ENCODE measurements around the gene MSMP. TPM values are rescaled to one million over a fixed set of nuclear protein-coding genes. Genes with fewer than 3 reads are reported as not detected.

MSMP gene
- total RNA-seq, 1 donor from 2014 or later: not detected

DNA sequence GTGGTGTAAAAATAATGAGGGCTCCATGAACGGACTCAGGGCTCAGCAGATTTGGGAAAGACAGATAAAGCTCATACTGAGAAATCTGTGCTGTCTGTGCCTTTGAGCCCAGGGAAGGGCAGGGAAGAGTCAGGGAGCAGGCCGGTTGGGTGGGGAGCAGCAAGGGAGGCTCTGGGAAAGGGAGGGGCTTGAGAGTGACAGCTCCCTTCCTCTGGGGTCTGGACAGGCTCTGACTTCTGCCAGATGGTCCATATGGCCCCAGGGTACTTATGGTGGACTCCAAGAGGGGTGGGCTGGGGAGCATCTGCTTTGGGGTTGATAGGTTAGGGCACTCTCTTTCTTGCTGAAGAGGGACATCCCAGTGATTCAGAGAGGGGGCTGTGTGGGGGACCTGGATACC lies 39.4 kb upstream of the MSMP start:
- TF ChIP-seq, protein P1, sequence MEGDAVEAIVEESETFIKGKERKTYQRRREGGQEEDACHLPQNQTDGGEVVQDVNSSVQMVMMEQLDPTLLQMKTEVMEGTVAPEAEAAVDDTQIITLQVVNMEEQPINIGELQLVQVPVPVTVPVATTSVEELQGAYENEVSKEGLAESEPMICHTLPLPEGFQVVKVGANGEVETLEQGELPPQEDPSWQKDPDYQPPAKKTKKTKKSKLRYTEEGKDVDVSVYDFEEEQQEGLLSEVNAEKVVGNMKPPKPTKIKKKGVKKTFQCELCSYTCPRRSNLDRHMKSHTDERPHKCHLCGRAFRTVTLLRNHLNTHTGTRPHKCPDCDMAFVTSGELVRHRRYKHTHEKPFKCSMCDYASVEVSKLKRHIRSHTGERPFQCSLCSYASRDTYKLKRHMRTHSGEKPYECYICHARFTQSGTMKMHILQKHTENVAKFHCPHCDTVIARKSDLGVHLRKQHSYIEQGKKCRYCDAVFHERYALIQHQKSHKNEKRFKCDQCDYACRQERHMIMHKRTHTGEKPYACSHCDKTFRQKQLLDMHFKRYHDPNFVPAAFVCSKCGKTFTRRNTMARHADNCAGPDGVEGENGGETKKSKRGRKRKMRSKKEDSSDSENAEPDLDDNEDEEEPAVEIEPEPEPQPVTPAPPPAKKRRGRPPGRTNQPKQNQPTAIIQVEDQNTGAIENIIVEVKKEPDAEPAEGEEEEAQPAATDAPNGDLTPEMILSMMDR (conservative IDR thresholded peaks at IDR 0.05; ENCODE audit: low read depth, low read length): no peak
- no peak for DNase-seq (ENCODE audit: low read depth)
- H3K4me3 ChIP-seq (ENCODE audit: low read depth, low read length): no peak overlapping the region

DNA sequence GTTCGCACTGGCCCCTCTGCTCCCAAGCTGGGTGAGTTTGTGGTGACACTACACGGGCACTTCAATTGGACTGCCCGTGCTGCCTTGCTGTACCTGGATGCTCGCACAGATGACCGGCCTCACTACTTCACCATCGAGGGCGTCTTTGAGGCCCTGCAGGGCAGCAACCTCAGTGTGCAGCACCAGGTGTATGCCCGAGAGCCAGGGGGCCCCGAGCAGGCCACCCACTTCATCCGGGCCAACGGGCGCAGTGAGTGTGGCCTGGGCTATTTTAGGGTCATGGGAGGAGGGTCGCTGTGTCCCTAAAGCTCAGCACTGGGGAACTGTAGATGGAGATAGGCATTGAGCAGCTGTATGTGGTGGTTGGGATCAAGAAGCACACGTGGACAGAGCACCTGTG lies 38.8 kb upstream of the MSMP start:
- DNase-seq (ENCODE audit: low read depth): no peak
- H3K4me3 ChIP-seq (ENCODE audit: low read depth, low read length): no peak overlapping the region
- TF ChIP-seq, protein P1 (conservative IDR thresholded peaks at IDR 0.05; ENCODE audit: low read depth, low read length): no peak

DNA sequence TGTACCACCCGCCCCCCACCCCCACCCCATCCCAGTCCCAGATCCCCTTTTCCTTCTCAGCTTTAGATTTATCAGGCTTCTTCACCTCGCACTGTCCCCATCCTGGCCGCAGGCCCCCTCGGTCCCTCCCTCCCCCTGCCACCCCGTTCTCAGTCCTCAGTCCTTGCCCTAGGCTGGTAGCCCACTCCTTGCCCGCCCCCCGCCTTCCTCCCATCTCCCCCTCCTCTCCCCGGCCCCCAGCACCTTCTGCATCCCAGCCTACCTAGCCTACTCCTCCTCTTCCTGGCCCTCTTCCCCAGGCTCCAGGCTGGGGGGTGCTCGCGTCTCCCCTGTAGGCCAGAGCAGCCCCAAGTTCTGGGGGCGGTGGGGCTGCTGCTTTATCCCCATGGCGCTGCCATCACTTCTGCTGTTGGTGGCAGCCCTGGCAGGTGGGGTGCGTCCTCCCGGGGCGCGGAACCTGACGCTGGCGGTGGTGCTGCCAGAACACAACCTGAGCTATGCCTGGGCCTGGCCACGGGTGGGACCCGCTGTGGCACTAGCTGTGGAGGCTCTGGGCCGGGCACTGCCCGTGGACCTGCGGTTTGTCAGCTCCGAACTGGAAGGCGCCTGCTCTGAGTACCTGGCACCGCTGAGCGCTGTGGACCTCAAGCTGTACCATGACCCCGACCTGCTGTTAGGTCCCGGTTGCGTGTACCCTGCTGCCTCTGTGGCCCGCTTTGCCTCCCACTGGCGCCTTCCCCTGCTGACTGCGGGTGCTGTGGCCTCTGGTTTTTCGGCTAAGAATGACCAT lies 38.1 kb upstream of the MSMP start:
- H3K4me3 ChIP-seq (ENCODE audit: low read depth, low read length): peak overlapping the region; percentile 60
- TF ChIP-seq, protein P1 (conservative IDR thresholded peaks at IDR 0.05; ENCODE audit: low read depth, low read length): no peak

DNA sequence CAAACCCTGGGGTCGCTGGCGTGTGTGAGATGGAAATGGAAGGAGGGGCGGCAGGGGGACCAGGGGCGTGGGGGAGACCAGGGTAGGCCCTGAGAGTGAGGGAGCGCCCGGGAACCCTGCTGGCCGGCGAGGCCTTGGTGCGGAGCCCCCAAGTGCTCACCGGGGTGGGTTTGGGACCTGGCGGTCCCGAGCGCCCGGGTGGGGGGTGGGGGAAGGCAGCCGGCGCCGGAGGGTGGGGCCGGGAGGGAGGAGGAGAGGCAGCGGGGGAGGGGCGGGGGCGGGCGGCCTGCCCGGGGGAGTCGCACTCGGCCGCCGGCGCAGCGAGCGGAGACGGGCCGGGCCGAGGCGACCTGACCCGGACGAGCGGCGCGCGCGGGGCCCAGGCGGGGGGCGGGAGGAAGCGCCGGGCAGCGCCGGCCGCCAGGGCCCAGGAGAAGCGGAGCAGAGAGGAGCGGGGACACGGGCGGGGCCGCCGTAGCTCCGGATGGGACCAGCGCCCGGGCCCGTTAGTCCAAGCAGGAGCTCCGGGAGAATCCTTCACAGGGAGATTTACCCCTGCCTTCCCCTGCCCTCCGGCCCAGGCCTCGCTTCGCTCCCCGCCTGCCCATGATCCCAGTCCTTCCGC lies 37.3 kb upstream of the MSMP start, which contains the start of gene NPR2:
Gene NPR2, plus strand, starts transcription at position 295 of the 625 bp plus-strand sequence. CDS start 818 bp downstream, outside the sequence.
- TF ChIP-seq, protein P1 (conservative IDR thresholded peaks at IDR 0.05; ENCODE audit: low read depth, low read length): no peak
- no peak for DNase-seq (ENCODE audit: low read depth)
- peak within 1 kb of the TSS; percentile 60 for H3K4me3 ChIP-seq (ENCODE audit: low read depth, low read length)

More for the DNA sequence above, 38.1 kb upstream of the MSMP start:
- no peak for DNase-seq (ENCODE audit: low read depth)

DNA sequence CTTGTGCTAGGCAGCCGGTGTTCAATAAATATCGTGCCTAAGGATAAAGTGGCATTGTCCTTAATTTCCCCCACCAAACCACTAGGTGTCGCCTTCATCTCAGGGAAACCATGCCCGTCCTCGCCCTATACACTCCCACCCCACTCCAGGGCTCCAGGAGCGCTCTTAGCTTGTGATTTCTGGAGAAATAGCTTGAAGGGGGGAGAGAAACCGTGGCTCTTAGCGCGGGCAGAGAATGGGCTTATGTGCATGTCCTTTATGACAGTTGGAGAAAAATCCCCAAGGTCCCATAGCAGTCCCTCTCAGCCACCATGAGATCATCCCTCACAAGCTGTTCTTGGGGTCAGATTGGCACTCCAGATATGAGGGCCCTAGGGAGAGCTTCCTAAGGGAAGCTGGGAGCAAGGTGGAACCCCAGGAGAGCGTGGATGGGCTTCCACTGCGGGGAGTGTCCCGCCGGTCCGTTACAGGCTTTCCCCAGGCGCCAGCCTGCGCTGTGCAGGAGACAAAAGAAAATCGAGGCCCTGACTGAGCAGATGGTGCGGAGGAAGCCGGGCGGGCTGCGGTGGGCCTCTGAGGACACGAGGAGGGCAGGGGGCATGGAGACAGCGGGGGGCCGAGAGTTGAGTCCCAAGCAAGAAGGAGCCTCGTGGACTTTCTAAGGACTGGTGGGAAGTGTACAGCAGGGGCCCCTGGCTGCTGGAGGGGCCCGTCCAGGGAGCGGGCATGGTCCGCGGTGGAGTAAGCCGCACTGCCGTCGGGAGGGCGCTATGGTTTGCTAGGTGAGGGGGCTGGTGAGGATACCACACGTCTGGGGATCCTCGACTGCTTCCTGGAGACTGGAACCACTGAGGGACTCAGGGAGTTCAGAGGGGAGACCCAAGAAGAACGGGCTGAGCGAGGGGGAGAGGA lies 36.6 kb upstream of the MSMP start:
- peak overlapping the region; percentile 27 for H3K4me3 ChIP-seq (ENCODE audit: low read depth, low read length)
- no peak for DNase-seq (ENCODE audit: low read depth)
- TF ChIP-seq, protein P1 (conservative IDR thresholded peaks at IDR 0.05; ENCODE audit: low read depth, low read length): peak; percentile 89

DNA sequence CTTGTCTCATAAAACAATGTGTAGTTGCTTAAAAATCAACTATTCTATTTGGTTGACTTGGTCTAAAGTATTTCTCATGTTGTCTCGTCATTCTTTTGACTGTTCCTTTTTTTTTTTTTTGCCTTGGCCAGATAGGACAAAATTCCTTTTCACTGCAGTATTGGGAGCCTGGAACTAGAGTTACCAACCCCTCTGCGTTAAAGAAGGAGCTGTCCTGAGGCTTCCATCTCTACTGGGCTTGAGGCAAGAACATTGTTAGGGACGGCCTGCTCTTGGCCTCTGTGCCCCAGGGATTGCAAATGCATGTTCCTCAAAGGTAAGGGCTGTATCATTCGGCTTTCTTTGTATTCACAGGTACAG lies 35.9 kb upstream of the MSMP start:
- no peak overlapping the region for H3K4me3 ChIP-seq (ENCODE audit: low read depth, low read length)
- TF ChIP-seq, protein P1 (conservative IDR thresholded peaks at IDR 0.05; ENCODE audit: low read depth, low read length): no peak
- no peak for DNase-seq (ENCODE audit: low read depth)

Measured in epithelial cell of proximal tubule (primary cell).